ENCODE data around the gene CDK6.

DNA sequence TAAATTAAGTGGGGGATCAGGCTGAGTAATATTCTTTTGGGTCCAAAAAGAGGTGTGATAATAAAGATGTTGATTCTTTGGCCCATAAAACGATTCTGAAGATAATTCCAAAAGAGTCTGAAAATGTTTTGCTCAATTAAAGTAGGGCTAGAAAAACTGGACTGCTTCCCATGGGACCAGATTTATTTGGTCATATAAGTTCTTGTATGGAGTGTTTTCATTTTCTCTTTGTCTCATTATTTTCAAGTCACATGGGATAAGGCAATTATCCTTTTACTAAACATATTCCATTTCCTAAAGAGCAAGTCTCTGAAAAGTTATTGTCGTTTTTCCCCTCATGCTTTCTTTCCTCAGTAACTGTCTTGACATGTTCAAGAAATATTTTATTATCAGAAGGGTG lies 41.5 kb downstream of the CDK6 start:
- TF ChIP-seq EP300 (IDR thresholded peaks at IDR 0.05) (no peak), POLR2AphosphoS5 (IDR thresholded peaks at IDR 0.05) (no peak)
